WTC11 (cell line): Measurements from ENCODE around the gene GEMIN5. TPM values are rescaled to one million over a fixed set of nuclear protein-coding genes. Genes with fewer than 3 reads are reported as not detected.

Experiments
- ATAC-seq: fragments of 200-7000 bp; cut with Tn5 transposase; 2 replicates; pipeline ENCODE4 v1.10.0; 2021; ENCODE audit warnings: mild to moderate bottlenecking, moderate library complexity
- CTCF ChIA-PET: fragments of 300-600 bp; sonication (Branson Sonifier 250); formaldehyde crosslinking; loops from one replicate; lab custom pipeline; 2021; ENCODE audit warnings: antibody characterized with exemption; lab: Charles Lee
- POLR2A ChIA-PET: fragments of 350-600 bp; sonication (Branson Sonifier 250); formaldehyde crosslinking; loops from one replicate; lab custom pipeline; 2021; ENCODE audit warnings: antibody characterized with exemption; lab: Charles Lee
- DNase-seq: peaks from one replicate; pipeline ENCODE4 v3.0.0; 2021; ENCODE audit warnings: low spot score
- H3K27ac Mint-ChIP-seq: 2 replicates; pipeline ENCODE4 v1.8.0; 2021; ENCODE audit warnings: mixed read lengths
- H3K27me3 Mint-ChIP-seq: 2 replicates; pipeline ENCODE4 v1.8.0; 2021; ENCODE audit warnings: low read depth, mild to moderate bottlenecking, moderate library complexity, mixed read lengths
- H3K36me3 Mint-ChIP-seq: 2 replicates; pipeline ENCODE4 v1.8.0; 2021; ENCODE audit warnings: mixed read lengths
- H3K4me1 Mint-ChIP-seq: 2 replicates; pipeline ENCODE4 v1.8.0; 2022; ENCODE audit warnings: mixed read lengths
- H3K4me3 Mint-ChIP-seq: 2 replicates; pipeline ENCODE4 v1.8.0; 2021; ENCODE audit warnings: mild to moderate bottlenecking, moderate library complexity, mixed read lengths
- H3K9me3 Mint-ChIP-seq: 2 replicates; pipeline ENCODE4 v1.8.0; 2021; ENCODE audit warnings: mixed read lengths
- AR ChIP-seq: fragments of 250-450 bp; sonication (Bioruptor Pico); IDR thresholded peaks from 2 replicates; pipeline ENCODE4 v1.9.0; 2021; ENCODE audit warnings: mild to moderate bottlenecking
- E2F1 ChIP-seq: sonication (generic); formaldehyde crosslinking; IDR thresholded peaks from 2 replicates; pipeline ENCODE4 v1.8.0; 2022; ENCODE audit warnings: mild to moderate bottlenecking, missing genetic modification reagents
- ESRRA ChIP-seq: sonication (generic); formaldehyde crosslinking; IDR thresholded peaks from 2 replicates; pipeline ENCODE4 v1.8.1; 2022; ENCODE audit warnings: mild to moderate bottlenecking, missing genetic modification reagents, borderline replicate concordance
- ETV6 ChIP-seq: sonication (generic); formaldehyde crosslinking; IDR thresholded peaks from 2 replicates; pipeline ENCODE4 v1.8.1; 2022; ENCODE audit warnings: mild to moderate bottlenecking, missing genetic modification reagents
- HMGA2 ChIP-seq: fragments of 250-450 bp; sonication (Bioruptor Pico); IDR thresholded peaks from 2 replicates; pipeline ENCODE4 v1.4.0; 2021; ENCODE audit warnings: mild to moderate bottlenecking, moderate library complexity
- IRF2 ChIP-seq: sonication (generic); formaldehyde crosslinking; IDR thresholded peaks from 2 replicates; pipeline ENCODE4 v1.8.0; 2022; ENCODE audit warnings: low read depth, missing genetic modification reagents, borderline replicate concordance
- JUN ChIP-seq: sonication (generic); formaldehyde crosslinking; IDR thresholded peaks from 2 replicates; pipeline ENCODE4 v1.8.0; 2023; ENCODE audit warnings: mild to moderate bottlenecking, missing genetic modification reagents
- PRRX2 ChIP-seq: fragments of 250-450 bp; sonication (Bioruptor Pico); IDR thresholded peaks from 2 replicates; pipeline ENCODE4 v1.8.0; 2021; ENCODE audit warnings: mild to moderate bottlenecking
- ZMAT4 ChIP-seq: fragments of 250-450 bp; sonication (Bioruptor Pico); IDR thresholded peaks from 2 replicates; pipeline ENCODE4 v1.9.0; 2021; ENCODE audit warnings: mild to moderate bottlenecking
- ZNF263 ChIP-seq: sonication (generic); formaldehyde crosslinking; IDR thresholded peaks from 2 replicates; pipeline ENCODE4 v1.8.1; 2022; ENCODE audit warnings: low read depth, mild to moderate bottlenecking, moderate library complexity, missing genetic modification reagents
- total RNA-seq: library from RNA; stranded (reverse); gene quantifications from 3 replicates; pipeline ENCODE4 v1.2.3, GENCODE V29; 2021
- TF ChIP-seq, protein P1 (sequence below): fragments of 250-450 bp; sonication (Bioruptor Pico); IDR thresholded peaks from 2 replicates; pipeline ENCODE4 v1.9.0; 2021; ENCODE audit warnings: moderate library complexity, mild to moderate bottlenecking, inconsistent platforms, borderline replicate concordance
- TF ChIP-seq, protein P2 (sequence below): sonication (generic); formaldehyde crosslinking; IDR thresholded peaks from 2 replicates; pipeline ENCODE4 v1.8.1; 2023; ENCODE audit warnings: mild to moderate bottlenecking, missing genetic modification reagents, borderline replicate concordance
- TF ChIP-seq, protein P3 (sequence below): sonication (generic); formaldehyde crosslinking; IDR thresholded peaks from 2 replicates; pipeline ENCODE4 v1.8.1; 2023; ENCODE audit warnings: mild to moderate bottlenecking, missing genetic modification reagents
- TF ChIP-seq, protein P4 (sequence below): fragments of 200-600 bp; IDR thresholded peaks from 2 replicates; pipeline ENCODE4 v1.8.0; 2022; ENCODE audit warnings: antibody characterized with exemption
- TF ChIP-seq, protein P5 (sequence below): sonication (generic); formaldehyde crosslinking; IDR thresholded peaks from 2 replicates; pipeline ENCODE4 v1.8.1; 2023; ENCODE audit warnings: mild to moderate bottlenecking, moderate library complexity, missing genetic modification reagents

The GEMIN5 gene
- total RNA-seq, 1 experiment from 2014 or later, result 34.8 TPM

DNA sequence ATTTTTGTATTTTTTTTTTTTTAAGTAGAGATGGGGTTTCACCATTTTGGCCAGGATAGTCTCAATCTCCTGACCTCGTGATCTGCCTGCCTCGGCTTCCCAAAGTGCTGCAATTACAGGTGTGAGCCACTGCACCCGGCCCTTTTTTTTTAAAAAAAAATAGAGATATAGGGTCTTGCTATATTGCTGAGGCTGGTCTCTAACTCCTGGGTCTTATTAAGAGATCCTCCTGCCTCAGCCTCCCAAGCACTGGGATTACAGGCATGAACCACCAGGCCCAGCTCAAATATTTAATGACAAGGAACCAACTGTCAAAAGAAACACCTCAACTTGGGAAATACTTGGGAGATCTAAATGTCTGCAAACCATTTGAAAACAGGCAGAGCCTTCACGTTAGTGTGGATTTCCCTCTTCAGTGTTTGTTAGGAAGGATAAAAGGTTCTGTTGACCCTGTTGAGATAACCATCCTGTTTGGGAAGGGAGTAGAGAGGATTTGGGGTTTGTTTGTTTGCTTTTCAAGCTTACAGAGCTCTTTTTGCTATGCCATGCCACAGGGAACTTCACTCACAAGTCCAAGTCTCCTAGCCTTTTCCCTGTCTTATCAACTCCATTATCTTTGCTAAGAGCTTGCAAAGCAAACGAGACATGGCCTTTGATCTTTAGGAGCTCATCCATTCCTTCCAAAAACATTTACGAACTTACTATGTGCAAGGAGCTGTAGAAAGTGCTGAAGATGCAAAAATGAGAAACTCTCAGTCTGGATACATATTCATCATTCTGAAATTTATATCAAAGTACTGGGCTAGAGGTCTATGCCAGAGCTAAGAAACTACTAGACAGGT is 95.1 kb downstream of the GEMIN5 start:
- no peaks in the 10 kb centered on the region; the same call in 1 of the 2 replicates for H3K36me3 Mint-ChIP-seq
- POLR2A ChIA-PET, result interaction anchor here (0.6 kb wide), 1 partner anchor 216 kb away, joined by 4 read pairs; no protein-coding TSS in a partner anchor
- H3K27ac Mint-ChIP-seq, result no peak overlapping the region
- TF ChIP-seq ETV6 (CRISPR knock-in tag) (no peak), HMGA2 (CRISPR knock-in tag) (no peak), ESRRA (no peak), IRF2 (CRISPR knock-in tag) (no peak), ZNF263 (no peak), E2F1 (CRISPR knock-in tag) (no peak)
- TF ChIP-seq, protein P1, sequence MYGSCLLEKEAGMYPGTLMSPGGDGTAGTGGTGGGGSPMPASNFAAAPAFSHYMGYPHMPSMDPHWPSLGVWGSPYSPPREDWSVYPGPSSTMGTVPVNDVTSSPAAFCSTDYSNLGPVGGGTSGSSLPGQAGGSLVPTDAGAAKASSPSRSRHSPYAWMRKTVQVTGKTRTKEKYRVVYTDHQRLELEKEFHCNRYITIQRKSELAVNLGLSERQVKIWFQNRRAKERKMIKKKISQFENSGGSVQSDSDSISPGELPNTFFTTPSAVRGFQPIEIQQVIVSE, result no peak
- TF ChIP-seq, protein P2, sequence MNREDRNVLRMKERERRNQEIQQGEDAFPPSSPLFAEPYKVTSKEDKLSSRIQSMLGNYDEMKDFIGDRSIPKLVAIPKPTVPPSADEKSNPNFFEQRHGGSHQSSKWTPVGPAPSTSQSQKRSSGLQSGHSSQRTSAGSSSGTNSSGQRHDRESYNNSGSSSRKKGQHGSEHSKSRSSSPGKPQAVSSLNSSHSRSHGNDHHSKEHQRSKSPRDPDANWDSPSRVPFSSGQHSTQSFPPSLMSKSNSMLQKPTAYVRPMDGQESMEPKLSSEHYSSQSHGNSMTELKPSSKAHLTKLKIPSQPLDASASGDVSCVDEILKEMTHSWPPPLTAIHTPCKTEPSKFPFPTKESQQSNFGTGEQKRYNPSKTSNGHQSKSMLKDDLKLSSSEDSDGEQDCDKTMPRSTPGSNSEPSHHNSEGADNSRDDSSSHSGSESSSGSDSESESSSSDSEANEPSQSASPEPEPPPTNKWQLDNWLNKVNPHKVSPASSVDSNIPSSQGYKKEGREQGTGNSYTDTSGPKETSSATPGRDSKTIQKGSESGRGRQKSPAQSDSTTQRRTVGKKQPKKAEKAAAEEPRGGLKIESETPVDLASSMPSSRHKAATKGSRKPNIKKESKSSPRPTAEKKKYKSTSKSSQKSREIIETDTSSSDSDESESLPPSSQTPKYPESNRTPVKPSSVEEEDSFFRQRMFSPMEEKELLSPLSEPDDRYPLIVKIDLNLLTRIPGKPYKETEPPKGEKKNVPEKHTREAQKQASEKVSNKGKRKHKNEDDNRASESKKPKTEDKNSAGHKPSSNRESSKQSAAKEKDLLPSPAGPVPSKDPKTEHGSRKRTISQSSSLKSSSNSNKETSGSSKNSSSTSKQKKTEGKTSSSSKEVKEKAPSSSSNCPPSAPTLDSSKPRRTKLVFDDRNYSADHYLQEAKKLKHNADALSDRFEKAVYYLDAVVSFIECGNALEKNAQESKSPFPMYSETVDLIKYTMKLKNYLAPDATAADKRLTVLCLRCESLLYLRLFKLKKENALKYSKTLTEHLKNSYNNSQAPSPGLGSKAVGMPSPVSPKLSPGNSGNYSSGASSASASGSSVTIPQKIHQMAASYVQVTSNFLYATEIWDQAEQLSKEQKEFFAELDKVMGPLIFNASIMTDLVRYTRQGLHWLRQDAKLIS (CRISPR knock-in tag), result no peak
- TF ChIP-seq, protein P3, sequence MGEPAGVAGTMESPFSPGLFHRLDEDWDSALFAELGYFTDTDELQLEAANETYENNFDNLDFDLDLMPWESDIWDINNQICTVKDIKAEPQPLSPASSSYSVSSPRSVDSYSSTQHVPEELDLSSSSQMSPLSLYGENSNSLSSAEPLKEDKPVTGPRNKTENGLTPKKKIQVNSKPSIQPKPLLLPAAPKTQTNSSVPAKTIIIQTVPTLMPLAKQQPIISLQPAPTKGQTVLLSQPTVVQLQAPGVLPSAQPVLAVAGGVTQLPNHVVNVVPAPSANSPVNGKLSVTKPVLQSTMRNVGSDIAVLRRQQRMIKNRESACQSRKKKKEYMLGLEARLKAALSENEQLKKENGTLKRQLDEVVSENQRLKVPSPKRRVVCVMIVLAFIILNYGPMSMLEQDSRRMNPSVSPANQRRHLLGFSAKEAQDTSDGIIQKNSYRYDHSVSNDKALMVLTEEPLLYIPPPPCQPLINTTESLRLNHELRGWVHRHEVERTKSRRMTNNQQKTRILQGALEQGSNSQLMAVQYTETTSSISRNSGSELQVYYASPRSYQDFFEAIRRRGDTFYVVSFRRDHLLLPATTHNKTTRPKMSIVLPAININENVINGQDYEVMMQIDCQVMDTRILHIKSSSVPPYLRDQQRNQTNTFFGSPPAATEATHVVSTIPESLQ, result no peak
- no peak overlapping the region for H3K4me3 Mint-ChIP-seq
- DNase-seq (no peak), ATAC-seq (no peak)
- no peaks in the 10 kb centered on the region for H3K9me3 Mint-ChIP-seq
- H3K4me1 Mint-ChIP-seq, result no peaks in the 10 kb centered on the region
- CTCF ChIA-PET, result interaction anchor here (0.9 kb wide), 1 partner anchor 191 kb away, joined by 3 read pairs; no protein-coding TSS in a partner anchor
- no peaks in the 10 kb centered on the region for H3K27me3 Mint-ChIP-seq

GRCh38 chr5:154841273-154841661 is 96.7 kb downstream of the GEMIN5 start:
- ChIA-PET POLR2A (interaction anchor here (1.0 kb wide), 1 partner anchor 10 kb away, joined by 4 read pairs; the partner anchor contains the start of gene FAXDC2), CTCF (no interaction called here)
- DNase-seq (no peak), ATAC-seq (no peak)
- Mint-ChIP-seq H3K4me1 (no peaks in the 10 kb centered on the region), H3K36me3 (no peaks in the 10 kb centered on the region; the same call in 1 of the 2 replicates), H3K4me3 (no peak overlapping the region), H3K9me3 (no peaks in the 10 kb centered on the region), H3K27me3 (no peaks in the 10 kb centered on the region)
- TF ChIP-seq PRRX2 (CRISPR knock-in tag) (no peak), E2F1 (CRISPR knock-in tag) (no peak), JUN (no peak), AR (CRISPR knock-in tag) (no peak), ZMAT4 (CRISPR knock-in tag) (no peak)
- TF ChIP-seq, protein P4, sequence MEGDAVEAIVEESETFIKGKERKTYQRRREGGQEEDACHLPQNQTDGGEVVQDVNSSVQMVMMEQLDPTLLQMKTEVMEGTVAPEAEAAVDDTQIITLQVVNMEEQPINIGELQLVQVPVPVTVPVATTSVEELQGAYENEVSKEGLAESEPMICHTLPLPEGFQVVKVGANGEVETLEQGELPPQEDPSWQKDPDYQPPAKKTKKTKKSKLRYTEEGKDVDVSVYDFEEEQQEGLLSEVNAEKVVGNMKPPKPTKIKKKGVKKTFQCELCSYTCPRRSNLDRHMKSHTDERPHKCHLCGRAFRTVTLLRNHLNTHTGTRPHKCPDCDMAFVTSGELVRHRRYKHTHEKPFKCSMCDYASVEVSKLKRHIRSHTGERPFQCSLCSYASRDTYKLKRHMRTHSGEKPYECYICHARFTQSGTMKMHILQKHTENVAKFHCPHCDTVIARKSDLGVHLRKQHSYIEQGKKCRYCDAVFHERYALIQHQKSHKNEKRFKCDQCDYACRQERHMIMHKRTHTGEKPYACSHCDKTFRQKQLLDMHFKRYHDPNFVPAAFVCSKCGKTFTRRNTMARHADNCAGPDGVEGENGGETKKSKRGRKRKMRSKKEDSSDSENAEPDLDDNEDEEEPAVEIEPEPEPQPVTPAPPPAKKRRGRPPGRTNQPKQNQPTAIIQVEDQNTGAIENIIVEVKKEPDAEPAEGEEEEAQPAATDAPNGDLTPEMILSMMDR, result no peak
- TF ChIP-seq, protein P5, sequence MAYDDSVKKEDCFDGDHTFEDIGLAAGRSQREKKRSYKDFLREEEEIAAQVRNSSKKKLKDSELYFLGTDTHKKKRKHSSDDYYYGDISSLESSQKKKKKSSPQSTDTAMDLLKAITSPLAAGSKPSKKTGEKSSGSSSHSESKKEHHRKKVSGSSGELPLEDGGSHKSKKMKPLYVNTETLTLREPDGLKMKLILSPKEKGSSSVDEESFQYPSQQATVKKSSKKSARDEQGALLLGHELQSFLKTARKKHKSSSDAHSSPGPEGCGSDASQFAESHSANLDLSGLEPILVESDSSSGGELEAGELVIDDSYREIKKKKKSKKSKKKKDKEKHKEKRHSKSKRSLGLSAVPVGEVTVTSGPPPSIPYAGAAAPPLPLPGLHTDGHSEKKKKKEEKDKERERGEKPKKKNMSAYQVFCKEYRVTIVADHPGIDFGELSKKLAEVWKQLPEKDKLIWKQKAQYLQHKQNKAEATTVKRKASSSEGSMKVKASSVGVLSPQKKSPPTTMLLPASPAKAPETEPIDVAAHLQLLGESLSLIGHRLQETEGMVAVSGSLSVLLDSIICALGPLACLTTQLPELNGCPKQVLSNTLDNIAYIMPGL (CRISPR knock-in tag), result no peak
- TF ChIP-seq, all 79 proteins: peak for 0
- H3K27ac Mint-ChIP-seq, result no peak overlapping the region
